Dendritic cell treated with granulocyte-macrophage colony-stimulating factor and Interleukin-4, amounts not matched to agents 40 ng/mL and 50 ng/mL, for 4 days (primary cell): Measurements from ENCODE around the gene GAB3.

ENCODE experiments used
- H3K27ac Mint-ChIP-seq: one replicate; pipeline ENCODE4 v1.8.0; 2022; ENCODE audit warnings: mild to moderate bottlenecking, mixed read lengths
- H3K27me3 Mint-ChIP-seq: one replicate; pipeline ENCODE4 v1.8.0; 2022; ENCODE audit warnings: mild to moderate bottlenecking, mixed read lengths
- H3K36me3 Mint-ChIP-seq: one replicate; pipeline ENCODE4 v1.8.0; 2022; ENCODE audit warnings: low read depth, mixed read lengths
- H3K4me1 Mint-ChIP-seq: one replicate; pipeline ENCODE4 v1.8.0; 2022; ENCODE audit warnings: low read depth, mixed read lengths
- H3K4me3 Mint-ChIP-seq: one replicate; pipeline ENCODE4 v1.8.0; 2022; ENCODE audit warnings: mild to moderate bottlenecking, moderate library complexity, mixed read lengths
- H3K9me3 Mint-ChIP-seq: one replicate; pipeline ENCODE4 v1.8.0; 2022; ENCODE audit warnings: mixed read lengths
- intact Hi-C: fragments of 100-400 bp; cut with micrococcal nuclease; formaldehyde crosslinking; loops from one replicate; pipeline ENCODE4 v1.15.0; 2022

The GAB3 gene

GRCh38 chrX:154775419-154776349, 24.8 kb upstream of the GAB3 start:
- H3K4me1 Mint-ChIP-seq = peaks cover 14% of the 10 kb centered on the region
- peaks cover 86% of the 10 kb centered on the region for H3K36me3 Mint-ChIP-seq
- H3K27ac Mint-ChIP-seq = peak overlapping the region; percentile 16
- no peaks in the 10 kb centered on the region for H3K9me3 Mint-ChIP-seq
- H3K27me3 Mint-ChIP-seq = no peaks in the 10 kb centered on the region
- intact Hi-C loops = no loop called here
- H3K4me3 Mint-ChIP-seq = no peak overlapping the region

GRCh38 chrX:154774622-154775021, 23.7 kb upstream of the GAB3 start:
- peaks cover 91% of the 10 kb centered on the region for H3K36me3 Mint-ChIP-seq

GRCh38 chrX:154762537-154763296, 11.8 kb upstream of the GAB3 start, which contains the start of gene DKC1:
Gene DKC1, plus strand, starts transcription at chrX:154762864. Its CDS starts 102 bp downstream, at chrX:154762966.
- Mint-ChIP-seq H3K4me1 (peaks cover 9% of the 10 kb centered on the region), H3K4me3 (peak within 1 kb of the TSS; percentile 84), H3K36me3 (peaks cover 31% of the 10 kb centered on the region), H3K9me3 (no peaks in the 10 kb centered on the region), H3K27me3 (no peaks in the 10 kb centered on the region), H3K27ac (peak within 1 kb of the TSS; percentile 89)
- intact Hi-C loops = loop anchor here (1.0 kb wide), 1 partner anchor 12 kb away; no protein-coding TSS in a partner anchor

More at GRCh38 chrX:154774622-154775021, 23.7 kb upstream of the GAB3 start:
- Mint-ChIP-seq H3K9me3 (no peaks in the 10 kb centered on the region), H3K27me3 (no peaks in the 10 kb centered on the region), H3K27ac (peak overlapping the region; percentile 19), H3K4me1 (peaks cover 14% of the 10 kb centered on the region), H3K4me3 (no peak overlapping the region)
- intact Hi-C loops = no loop called here

GRCh38 chrX:154761977-154762536, 11.2 kb upstream of the GAB3 start:
- H3K9me3 Mint-ChIP-seq = no peaks in the 10 kb centered on the region
- peaks cover 9% of the 10 kb centered on the region for H3K4me1 Mint-ChIP-seq
- H3K27me3 Mint-ChIP-seq = no peaks in the 10 kb centered on the region
- peak overlapping the region; percentile 84 for H3K4me3 Mint-ChIP-seq
- intact Hi-C loops = no loop called here
- H3K36me3 Mint-ChIP-seq = peaks cover 24% of the 10 kb centered on the region
- peak overlapping the region; percentile 89 for H3K27ac Mint-ChIP-seq

- intact Hi-C loops = loop anchor here (10.0 kb wide), 1 partner anchor 46 kb away; the partner anchor contains the start of gene MPP1
- Mint-ChIP-seq H3K36me3 (no peaks in the 10 kb centered on the region), H3K27ac (no peak overlapping the region), H3K9me3 (no peaks in the 10 kb centered on the region), H3K4me1 (no peaks in the 10 kb centered on the region), H3K27me3 (no peaks in the 10 kb centered on the region), H3K4me3 (no peak overlapping the region)
Measured at GRCh38 chrX:154758696-154759095, 7.8 kb upstream of the GAB3 start.

GRCh38 chrX:154751669-154752271, 893 bp upstream of the GAB3 start:
- H3K4me3 Mint-ChIP-seq = peak overlapping the region; percentile 82
- no peaks in the 10 kb centered on the region for H3K27me3 Mint-ChIP-seq
- peaks cover 6% of the 10 kb centered on the region for H3K4me1 Mint-ChIP-seq
- no peaks in the 10 kb centered on the region for H3K9me3 Mint-ChIP-seq
- no peaks in the 10 kb centered on the region for H3K36me3 Mint-ChIP-seq
- peak overlapping the region; percentile 86 for H3K27ac Mint-ChIP-seq
- intact Hi-C loops = loop anchor here (10.0 kb wide), 1 partner anchor 53 kb away; the partner anchor contains the start of gene MPP1

- Mint-ChIP-seq H3K27ac (peak overlapping the region; percentile 86), H3K27me3 (no peaks in the 10 kb centered on the region), H3K4me1 (peaks cover 6% of the 10 kb centered on the region), H3K36me3 (no peaks in the 10 kb centered on the region), H3K9me3 (no peaks in the 10 kb centered on the region), H3K4me3 (peak overlapping the region; percentile 82)
- intact Hi-C loops = loop anchor here (10.0 kb wide), 1 partner anchor 54 kb away; the partner anchor contains the start of gene MPP1
Measured at GRCh38 chrX:154751203-154751668, 359 bp upstream of the GAB3 start.

- Mint-ChIP-seq H3K27me3 (no peaks in the 10 kb centered on the region), H3K4me3 (peak overlapping the region; percentile 84), H3K27ac (peak overlapping the region; percentile 79), H3K9me3 (no peaks in the 10 kb centered on the region), H3K4me1 (peaks cover 6% of the 10 kb centered on the region), H3K36me3 (no peaks in the 10 kb centered on the region)
- intact Hi-C loops = loop anchor here (1.0 to 10.0 kb wide), 4 partner anchors 13 to 87 kb away; partner anchors contain the start of gene MPP1
Measured at GRCh38 chrX:154749856-154750255, 1.0 kb downstream of the GAB3 start.

- Mint-ChIP-seq H3K36me3 (no peaks in the 10 kb centered on the region), H3K27ac (no peak overlapping the region), H3K9me3 (no peaks in the 10 kb centered on the region), H3K4me3 (peak overlapping the region; percentile 42), H3K4me1 (peaks cover 6% of the 10 kb centered on the region), H3K27me3 (no peaks in the 10 kb centered on the region)
- intact Hi-C loops = loop anchor here (5.0 kb wide), 2 partner anchors 37 to 88 kb away; no protein-coding TSS in a partner anchor
Measured at GRCh38 chrX:154748712-154749339, 2.1 kb downstream of the GAB3 start.

- H3K4me1 Mint-ChIP-seq = peaks cover 31% of the 10 kb centered on the region
Measured at GRCh38 chrX:154742613-154743012, 8.3 kb downstream of the GAB3 start.

GRCh38 chrX:154739952-154740465, 10.9 kb downstream of the GAB3 start:
- H3K27ac Mint-ChIP-seq = no peak overlapping the region
- H3K4me1 Mint-ChIP-seq = peaks cover 53% of the 10 kb centered on the region
- H3K36me3 Mint-ChIP-seq = peaks cover 39% of the 10 kb centered on the region
- no peak overlapping the region for H3K4me3 Mint-ChIP-seq
- intact Hi-C loops = no loop called here
- no peaks in the 10 kb centered on the region for H3K27me3 Mint-ChIP-seq
- no peaks in the 10 kb centered on the region for H3K9me3 Mint-ChIP-seq

More at GRCh38 chrX:154742613-154743012, 8.3 kb downstream of the GAB3 start:
- H3K4me3 Mint-ChIP-seq = no peak overlapping the region
- intact Hi-C loops = no loop called here
- no peak overlapping the region for H3K27ac Mint-ChIP-seq
- H3K36me3 Mint-ChIP-seq = peaks cover 20% of the 10 kb centered on the region
- no peaks in the 10 kb centered on the region for H3K27me3 Mint-ChIP-seq
- no peaks in the 10 kb centered on the region for H3K9me3 Mint-ChIP-seq

- H3K9me3 Mint-ChIP-seq = no peaks in the 10 kb centered on the region
- H3K36me3 Mint-ChIP-seq = peaks cover 39% of the 10 kb centered on the region
- H3K4me3 Mint-ChIP-seq = no peak overlapping the region
- H3K27me3 Mint-ChIP-seq = no peaks in the 10 kb centered on the region
- peak overlapping the region; percentile 70 for H3K27ac Mint-ChIP-seq
- intact Hi-C loops = no loop called here
- H3K4me1 Mint-ChIP-seq = peaks cover 54% of the 10 kb centered on the region
Measured at GRCh38 chrX:154738011-154738738, 12.7 kb downstream of the GAB3 start.
